Tibial nerve (tissue), 3 donors: ENCODE measurements around the gene CFAP53.

Experiments
- CTCF ChIP-seq, 5 experiments: fragments of 200-600 bp in 3 of 5; fragments of 450-650 bp in 2 of 5; sonication (generic) in 3 of 5; IDR thresholded peaks; one replicate each; pipeline ENCODE4 v1.5.1; 2016 to 2019; ENCODE audit warnings: antibody characterized with exemption in 5 of 5, mild to moderate bottlenecking in 3 of 5, moderate library complexity in 2 of 5
- POLR2A ChIP-seq, 2 donors: fragments of 450-650 bp; IDR thresholded peaks; one replicate each; pipeline ENCODE4 v1.6.1; 2017; ENCODE audit warnings: antibody characterized with exemption in 2 of 2, mild to moderate bottlenecking in 2 of 2, moderate library complexity in 2 of 2

- TF ChIP-seq CTCF (IDR thresholded peaks at IDR 0.05) (peak in 1 of 5 experiments; percentile 14), POLR2A (IDR thresholded peaks at IDR 0.05) (no peak)
These were observed 47.7 kb downstream of the CFAP53 start for GRCh38 chr18:50218432-50219197.
